SH-SY5Y (cell line): Measurements from ENCODE around the gene RAD51B.

Experiments used
- GATA2 ChIP-seq: IDR thresholded peaks from 2 replicates; pipeline ENCODE4 v1.6.1; 2011; ENCODE audit warnings: mild to moderate bottlenecking, low read depth, low read length
- GATA3 ChIP-seq: IDR thresholded peaks from 2 replicates; pipeline ENCODE4 v1.6.1; 2011; ENCODE audit warnings: low read depth, mild to moderate bottlenecking, low read length, moderate library complexity

DNA sequence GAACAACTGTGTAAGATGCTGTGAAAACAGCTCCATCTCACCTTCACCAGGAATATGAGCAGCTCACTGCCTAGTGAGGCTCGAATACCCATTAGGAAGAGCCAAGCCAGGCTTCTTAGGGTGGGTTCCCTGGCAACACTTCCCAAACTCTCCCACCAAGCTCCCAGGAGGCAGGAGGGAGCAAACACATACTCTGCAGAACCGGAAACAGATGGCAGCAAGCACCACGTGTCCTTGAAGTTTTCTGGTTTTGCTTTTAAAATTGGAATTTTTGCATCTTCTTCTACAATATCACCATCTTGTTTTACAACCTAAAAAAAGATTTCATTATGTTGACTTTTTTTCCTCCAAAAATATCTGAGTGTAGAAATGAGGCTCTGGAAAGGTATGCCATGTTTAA, 786.6 kb downstream of the RAD51B start:
- no peak for TF ChIP-seq GATA2
- no peak for TF ChIP-seq GATA3
